Sigmoid colon (tissue), 7 donors: ENCODE measurements around the gene SWT1. TPM values are rescaled to one million over a fixed set of nuclear protein-coding genes. Genes with fewer than 3 reads are reported as not detected.

Experiments used
- DNase-seq: peaks from one replicate; pipeline ENCODE4 v3.0.0-alpha.2; 2019
- H3K27ac ChIP-seq, 4 donors: fragments of 200-600 bp; sonication (generic); one replicate each; pipeline ENCODE4 v1.5.1; 2016 to 2019; ENCODE audit warnings: mild to moderate bottlenecking in 1 of 4
- H3K27me3 ChIP-seq, 3 donors: fragments of 200-600 bp; sonication (generic); one replicate each; pipeline ENCODE4 v1.5.1; 2019; ENCODE audit warnings: mild to moderate bottlenecking in 1 of 3
- H3K36me3 ChIP-seq, 4 donors: fragments of 200-600 bp; sonication (generic); one replicate each; pipeline ENCODE4 v1.5.1; 2016 to 2019
- H3K4me1 ChIP-seq, 4 donors: fragments of 200-600 bp; sonication (generic); one replicate each; pipeline ENCODE4 v1.5.1; 2017 to 2019
- H3K4me3 ChIP-seq, 4 donors: fragments of 200-600 bp; sonication (generic); one replicate each; pipeline ENCODE4 v1.5.1; 2017 to 2019; ENCODE audit warnings: mild to moderate bottlenecking in 2 of 4, moderate library complexity in 1 of 4
- H3K9me3 ChIP-seq, 4 donors: fragments of 200-600 bp in 3 of 4; sonication (generic) in 3 of 4; one replicate each; pipeline versions ENCODE4 v1.5.1 to v1.6.1; 2013 to 2019
- CTCF ChIP-seq, 4 experiments: fragments of 450-650 bp in 3 of 4; fragments of 200-600 bp in 1 of 4; IDR thresholded peaks; one replicate each; pipeline ENCODE4 v1.5.1; 2016 to 2019; ENCODE audit warnings: antibody characterized with exemption in 4 of 4, mild to moderate bottlenecking in 3 of 4, moderate library complexity in 2 of 4
- EP300 ChIP-seq, 4 donors: sonication (generic); formaldehyde crosslinking; IDR thresholded peaks; one replicate each; pipeline ENCODE4 v1.6.1; 2017; ENCODE audit warnings: antibody characterized with exemption in 4 of 4
- POLR2A ChIP-seq, 2 donors: fragments of 450-650 bp; IDR thresholded peaks; one replicate each; pipeline ENCODE4 v1.6.1; 2016; ENCODE audit warnings: antibody characterized with exemption in 2 of 2, mild to moderate bottlenecking in 2 of 2, moderate library complexity in 2 of 2
- POLR2AphosphoS5 ChIP-seq, 4 donors: sonication (generic); formaldehyde crosslinking; IDR thresholded peaks; one replicate each; pipeline ENCODE4 v1.6.1; 2017; ENCODE audit warnings: antibody characterized with exemption in 4 of 4
- WGBS, 2 donors: extraction: QIAGEN DNeasy Blood & Tissue Kit; methylation state at CpG; one replicate each; pipeline ENCODE4 v1.1.7; 2013; 5-methylcytosine and 5-hydroxymethylcytosine counted together
- intact Hi-C: fragments of 100-400 bp; cut with DNase I; formaldehyde crosslinking; loops from one replicate; pipeline ENCODE4 v1.15.1; 2023
- polyA plus RNA-seq, 3 donors: library from polyadenylated mRNA; stranded (reverse); fragments of 200-250 nt; gene quantifications; one replicate each; pipeline ENCODE4 v1.2.3, GENCODE V29; 2013
- total RNA-seq, 4 donors: library from RNA; depleted of rRNA; stranded (reverse); fragments of >200 nt; gene quantifications; one replicate each; pipeline ENCODE4 v1.1.0, GENCODE V29; 2016
- donor health status: healthy with polysubstance abuse.
- donor health status: Bipolar disorder and iron deficiency.
- donor health status: healthy.

Gene SWT1
- total and polyA plus RNA-seq, 7 donors = 2.2 to 12.7 (median 6.8) TPM

DNA sequence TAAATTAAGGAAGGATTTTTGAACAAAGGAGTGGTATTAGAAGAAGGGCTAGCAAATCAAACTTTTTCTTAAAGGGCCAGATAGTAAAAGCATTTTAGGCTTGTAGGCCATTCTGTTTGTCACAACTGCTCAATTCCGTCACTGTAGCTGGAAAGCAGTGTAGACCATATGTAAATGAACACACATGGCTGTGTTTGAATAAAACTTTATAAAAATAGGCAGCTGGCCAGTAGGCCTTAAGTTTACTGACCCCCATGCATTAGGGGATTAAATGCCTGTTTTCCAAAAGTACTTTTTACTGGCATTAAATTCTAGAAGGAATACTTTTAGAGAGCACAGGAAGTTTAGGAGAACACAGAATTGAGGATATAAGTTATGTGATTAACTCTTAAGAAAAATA, 151.2 kb downstream of the SWT1 start:
- 91 to 95% methylated on average over 1 of the region's 1 CpG for WGBS, 2 donors
- Histone ChIP-seq H3K27me3 (no peaks in the 10 kb centered on the region), H3K27ac (no peak overlapping the region), H3K4me3 (no peak overlapping the region), H3K9me3 (no peaks in the 10 kb centered on the region), H3K4me1 (peaks cover 0 to 24% (median 16%) of the 10 kb centered on the region in 4 donors), H3K36me3 (peaks cover 12 to 72% (median 23%) of the 10 kb centered on the region in 4 donors)
- intact Hi-C loops = no loop called here
- DNase-seq = no peak
- TF ChIP-seq EP300 (IDR thresholded peaks at IDR 0.05) (no peak), POLR2AphosphoS5 (IDR thresholded peaks at IDR 0.05) (no peak), CTCF (IDR thresholded peaks at IDR 0.05) (no peak), POLR2A (IDR thresholded peaks at IDR 0.05) (no peak)

- Histone ChIP-seq H3K9me3 (no peaks in the 10 kb centered on the region), H3K4me1 (peaks cover 0 to 39% (median 29%) of the 10 kb centered on the region in 4 donors), H3K27ac (no peak overlapping the region), H3K36me3 (peaks cover 12 to 58% (median 16%) of the 10 kb centered on the region in 4 donors), H3K27me3 (no peaks in the 10 kb centered on the region), H3K4me3 (no peak overlapping the region)
- intact Hi-C loops = no loop called here
- no peak for DNase-seq
- TF ChIP-seq POLR2A (IDR thresholded peaks at IDR 0.05) (no peak), EP300 (IDR thresholded peaks at IDR 0.05) (no peak), POLR2AphosphoS5 (IDR thresholded peaks at IDR 0.05) (no peak), CTCF (IDR thresholded peaks at IDR 0.05) (no peak)
- WGBS, 2 donors = 7 to 31% methylated on average over 2 of the region's 2 CpGs
These were observed 152.6 kb downstream of the SWT1 start for GRCh38 chr1:185309566-185309965.

- H3K27me3 ChIP-seq = no peaks in the 10 kb centered on the region
- H3K36me3 ChIP-seq = peaks cover 4 to 36% (median 5%) of the 10 kb centered on the region in 4 donors
- intact Hi-C loops = loop anchor here (10.0 kb wide), 1 partner anchor 363 kb away; no protein-coding TSS in a partner anchor
- DNase-seq = no peak
- H3K4me3 ChIP-seq = no peak overlapping the region
- no peaks in the 10 kb centered on the region for H3K9me3 ChIP-seq
- H3K27ac ChIP-seq = no peak overlapping the region
- TF ChIP-seq POLR2A (IDR thresholded peaks at IDR 0.05) (no peak), EP300 (IDR thresholded peaks at IDR 0.05) (no peak), CTCF (IDR thresholded peaks at IDR 0.05) (no peak), POLR2AphosphoS5 (IDR thresholded peaks at IDR 0.05) (no peak)
- peaks cover 0 to 51% (median 42%) of the 10 kb centered on the region in 4 donors for H3K4me1 ChIP-seq
These were observed 154.7 kb downstream of the SWT1 start for GRCh38 chr1:185311589-185312225.

GRCh38 chr1:185312361-185313138, 155.6 kb downstream of the SWT1 start:
- Histone ChIP-seq H3K9me3 (no peaks in the 10 kb centered on the region), H3K4me3 (no peak overlapping the region), H3K36me3 (peaks cover 0 to 28% (median 5%) of the 10 kb centered on the region in 4 donors), H3K4me1 (peaks cover 0 to 52% (median 42%) of the 10 kb centered on the region in 4 donors), H3K27ac (no peak overlapping the region), H3K27me3 (no peaks in the 10 kb centered on the region)
- no peak for DNase-seq
- intact Hi-C loops = loop anchor here (10.0 kb wide), 1 partner anchor 362 kb away; no protein-coding TSS in a partner anchor
- 79 to 82% methylated on average over 4 of the region's 4 CpGs for WGBS, 2 donors
- TF ChIP-seq CTCF (IDR thresholded peaks at IDR 0.05) (no peak), POLR2AphosphoS5 (IDR thresholded peaks at IDR 0.05) (no peak), EP300 (IDR thresholded peaks at IDR 0.05) (no peak), POLR2A (IDR thresholded peaks at IDR 0.05) (no peak)
